GOT3 (cell line): ENCODE results near the gene IRGM.

Experiments used
- DNase-seq: peaks from one replicate; lab custom pipeline; 2025; ENCODE audit warnings: mixed read lengths; lab: John Stamatoyannopoulos, UW

IRGM gene

GRCh38 chr5:150895431-150896428, 49.4 kb downstream of the IRGM start:
- DNase-seq: no peak
